Skeletal muscle tissue (tissue), 4 donors: Measurements from ENCODE around the gene RANGRF. TPM values are rescaled to one million over a fixed set of nuclear protein-coding genes. Genes with fewer than 3 reads are reported as not detected.

Experiments
- H3K27ac ChIP-seq: one replicate; pipeline ENCODE4 v1.7.0; 2013; ENCODE audit warnings: mild to moderate bottlenecking, low read depth, low read length, inconsistent platforms
- H3K27me3 ChIP-seq, 3 donors: one replicate each; pipeline ENCODE4 v1.7.0; 2013; ENCODE audit warnings: low read length in 3 of 3; ENCODE audit not compliant: control insufficient read depth in 3 of 3, insufficient read depth in 3 of 3
- H3K36me3 ChIP-seq, 3 donors: one replicate each; pipeline ENCODE4 v1.7.0; 2013; ENCODE audit warnings: low read length in 3 of 3; ENCODE audit not compliant: control insufficient read depth in 3 of 3, insufficient read depth in 3 of 3
- H3K4me1 ChIP-seq, 3 donors: one replicate each; pipeline ENCODE4 v1.7.0; 2013; ENCODE audit warnings: low read length in 3 of 3, mild to moderate bottlenecking in 3 of 3; ENCODE audit not compliant: control insufficient read depth in 3 of 3, insufficient read depth in 3 of 3
- H3K4me3 ChIP-seq, 3 donors: one replicate each; pipeline ENCODE4 v1.7.0; 2013; ENCODE audit warnings: low read length in 3 of 3
- H3K9ac ChIP-seq, 3 donors: one replicate each; pipeline ENCODE4 v1.7.0; 2013; ENCODE audit warnings: low read length in 3 of 3, mild to moderate bottlenecking in 3 of 3, moderate library complexity in 2 of 3, low read depth in 1 of 3
- H3K9me3 ChIP-seq, 3 donors: one replicate each; pipeline ENCODE4 v1.7.0; 2013; ENCODE audit warnings: low read length in 3 of 3; ENCODE audit not compliant: control insufficient read depth in 3 of 3
- total RNA-seq: library from RNA; depleted of rRNA; stranded (reverse); fragments of >200 nt; gene quantifications from one replicate; pipeline ENCODE4 v1.2.3, GENCODE V29; 2014
- donor health status: Osteomylitis.

Gene RANGRF
- total RNA-seq, 1 donor from 2014 or later, result 6.8 TPM

DNA sequence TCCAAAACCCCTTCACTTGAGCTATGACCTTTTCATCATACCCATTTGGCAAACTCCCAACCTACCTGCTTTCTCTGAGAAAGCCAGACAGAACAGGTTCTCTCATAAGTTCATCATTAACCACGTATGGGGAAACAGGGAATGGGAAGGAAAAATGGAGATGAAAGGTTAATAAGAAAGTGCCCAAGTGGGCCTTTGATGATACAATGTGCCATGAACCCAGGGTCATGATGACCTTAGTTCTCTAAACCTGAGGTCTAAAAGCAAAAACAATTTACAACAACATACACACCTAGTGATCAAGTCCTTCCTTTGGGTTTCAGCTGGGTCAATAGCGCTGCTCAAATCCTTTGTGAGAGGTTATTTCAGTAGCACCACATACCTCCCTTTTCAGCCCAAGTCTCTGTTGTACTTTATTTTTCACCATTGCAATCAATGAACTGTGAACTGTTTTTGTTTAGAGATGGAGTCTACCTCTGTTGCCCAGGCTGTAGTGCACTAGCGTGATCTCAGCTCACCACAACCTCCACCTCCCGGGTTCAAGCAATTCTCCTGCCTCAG, 14.5 kb upstream of the RANGRF start:
- peaks cover 0 to 3% (median 0%) of the 10 kb centered on the region in 3 donors for H3K27me3 ChIP-seq
- no peak overlapping the region for H3K27ac ChIP-seq
- no peaks in the 10 kb centered on the region for H3K9me3 ChIP-seq
- H3K36me3 ChIP-seq, result peaks cover 3 to 12% (median 9%) of the 10 kb centered on the region in 3 donors
- H3K9ac ChIP-seq, result no peak overlapping the region
- H3K4me3 ChIP-seq, result no peak overlapping the region
- no peaks in the 10 kb centered on the region for H3K4me1 ChIP-seq

DNA sequence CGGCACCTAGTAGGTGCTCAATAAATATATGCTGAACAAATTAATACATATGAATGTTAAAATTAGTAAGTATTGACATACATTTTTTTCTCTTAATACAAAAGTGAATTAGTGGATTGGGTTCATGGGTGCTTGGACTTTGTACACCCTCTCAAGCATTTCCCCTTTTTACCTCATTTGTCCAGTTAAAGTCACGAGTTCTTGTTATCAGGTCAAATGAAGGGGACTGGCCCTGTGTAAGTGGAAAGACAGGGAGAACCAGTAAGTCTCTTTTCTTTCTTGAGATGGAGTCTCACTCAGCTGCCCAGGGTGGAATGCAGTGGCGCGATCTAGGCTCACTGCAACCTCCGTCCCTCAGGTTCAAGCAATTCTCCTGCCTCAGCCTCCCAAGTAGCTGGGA, 13.7 kb upstream of the RANGRF start:
- H3K9ac ChIP-seq, result no peak overlapping the region
- peaks cover 3 to 7% (median 4%) of the 10 kb centered on the region in 3 donors for H3K36me3 ChIP-seq
- no peaks in the 10 kb centered on the region for H3K9me3 ChIP-seq
- no peak overlapping the region for H3K27ac ChIP-seq
- no peak overlapping the region for H3K4me3 ChIP-seq
- H3K4me1 ChIP-seq, result no peaks in the 10 kb centered on the region
- peaks cover 0 to 3% (median 0%) of the 10 kb centered on the region in 3 donors for H3K27me3 ChIP-seq

DNA sequence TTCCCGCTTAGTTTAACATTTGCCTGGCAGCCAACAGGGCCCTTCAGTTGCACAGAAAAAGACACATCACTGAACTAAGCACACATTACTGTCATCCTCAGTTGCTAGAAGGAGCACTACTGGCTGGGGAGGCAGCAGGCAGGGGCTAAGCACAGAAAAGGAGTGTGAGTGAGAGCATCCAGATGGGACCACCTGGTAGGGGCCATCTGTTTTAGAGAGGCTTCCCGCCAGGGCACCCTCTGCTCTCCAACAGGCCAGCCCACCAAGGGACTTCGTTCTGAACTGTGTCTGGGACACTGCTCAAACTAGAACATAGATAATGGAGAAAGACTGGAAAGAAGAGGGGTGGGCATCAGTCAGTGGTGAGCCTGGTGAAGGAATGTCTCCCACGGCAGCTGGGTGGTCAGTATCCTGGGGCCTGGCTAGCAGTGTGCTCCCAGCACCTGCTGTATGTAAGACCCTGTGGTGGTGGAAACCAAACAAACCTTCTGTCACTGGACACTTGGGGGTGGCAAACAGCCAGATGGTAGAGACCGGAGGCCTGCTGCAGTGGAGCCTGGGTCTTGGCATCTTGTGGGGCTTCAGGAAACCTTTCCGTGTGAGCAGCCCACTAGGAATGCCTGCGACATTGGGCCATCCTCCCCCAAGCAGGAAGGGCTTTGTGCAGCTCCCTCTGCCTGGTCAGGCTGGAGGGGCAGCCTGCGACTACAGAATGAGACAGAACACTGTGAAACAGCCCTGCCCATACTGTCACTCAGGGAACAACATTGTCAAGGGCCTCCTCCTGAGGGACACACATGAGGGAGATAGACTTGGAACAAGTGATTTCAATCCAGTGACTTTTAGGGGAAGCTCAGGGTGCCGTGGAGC, 12.8 kb upstream of the RANGRF start:
- Histone ChIP-seq H3K4me1 (no peaks in the 10 kb centered on the region), H3K27ac (no peak overlapping the region), H3K9me3 (no peaks in the 10 kb centered on the region), H3K9ac (no peak overlapping the region), H3K36me3 (peaks cover 0 to 2% (median under 1%) of the 10 kb centered on the region in 3 donors), H3K27me3 (peaks cover 0 to 3% (median 0%) of the 10 kb centered on the region in 3 donors), H3K4me3 (no peak overlapping the region)

DNA sequence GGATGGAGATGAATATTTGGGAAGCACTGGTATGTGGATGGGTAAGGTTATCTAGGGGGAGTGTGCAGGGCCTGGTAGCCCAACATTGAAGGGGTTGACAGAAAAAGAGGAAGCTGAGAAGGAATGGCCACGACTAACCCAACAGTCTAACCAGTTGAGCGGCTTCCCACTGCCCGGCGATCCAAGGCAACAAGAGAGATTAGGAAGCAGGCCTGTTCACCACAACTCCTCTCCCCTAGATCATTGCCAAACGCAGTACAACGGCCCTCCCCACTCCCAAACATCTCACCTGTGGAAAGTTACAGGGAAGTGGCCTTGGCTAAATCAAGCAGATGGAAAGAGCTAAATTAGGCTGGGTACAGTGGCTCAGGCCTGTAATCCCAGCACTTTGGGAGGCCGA, 11.2 kb upstream of the RANGRF start:
- Histone ChIP-seq H3K4me1 (no peaks in the 10 kb centered on the region), H3K27me3 (peaks cover 0 to 3% (median 0%) of the 10 kb centered on the region in 3 donors), H3K4me3 (no peak overlapping the region), H3K27ac (no peak overlapping the region), H3K36me3 (no peaks in the 10 kb centered on the region), H3K9me3 (no peaks in the 10 kb centered on the region), H3K9ac (no peak overlapping the region)

DNA sequence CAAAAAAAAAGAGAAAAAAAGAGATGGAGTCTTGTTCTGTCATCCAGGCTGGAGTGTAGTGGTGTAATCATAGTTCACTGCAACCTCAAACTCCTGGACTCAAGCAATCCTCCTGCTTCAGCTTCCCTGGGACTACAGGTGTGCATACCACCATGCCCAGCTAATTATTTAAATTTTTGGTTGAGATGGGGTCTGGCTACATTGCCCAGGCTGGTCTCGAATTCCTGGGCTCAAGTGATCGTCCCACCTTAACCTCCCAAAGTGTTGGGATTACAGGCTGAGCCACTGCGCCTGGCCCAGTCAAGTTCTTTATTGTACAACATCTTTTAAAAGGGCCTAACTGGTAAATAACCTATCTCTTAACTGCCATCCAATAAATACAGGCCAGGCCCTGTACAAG, 6.1 kb upstream of the RANGRF start:
- H3K9me3 ChIP-seq, result no peaks in the 10 kb centered on the region

DNA sequence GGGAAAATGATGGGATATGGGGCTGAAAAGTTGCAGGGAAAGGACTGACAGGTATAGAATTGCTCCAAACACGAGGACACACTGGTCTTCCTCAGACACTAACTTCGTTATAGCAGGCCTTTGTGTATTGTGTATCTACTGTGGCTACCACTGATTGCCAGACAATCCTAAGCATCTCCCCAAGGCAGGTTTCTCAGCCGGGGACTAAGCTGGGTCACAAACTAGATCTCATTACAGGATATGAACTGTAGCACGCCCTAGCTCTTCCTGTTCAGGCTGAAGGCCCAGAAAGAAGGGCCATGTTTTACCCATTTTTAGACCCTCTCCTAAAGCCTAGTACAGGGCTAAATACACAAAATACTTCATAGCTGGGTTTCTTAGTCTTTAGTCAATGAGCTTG, 5.1 kb upstream of the RANGRF start:
- Histone ChIP-seq H3K27ac (no peak overlapping the region), H3K36me3 (no peaks in the 10 kb centered on the region), H3K27me3 (no peaks in the 10 kb centered on the region), H3K9me3 (no peaks in the 10 kb centered on the region), H3K4me3 (no peak overlapping the region), H3K9ac (no peak overlapping the region), H3K4me1 (peaks cover 13 to 19% (median 13%) of the 10 kb centered on the region in 3 donors)

More for the DNA sequence above, 6.1 kb upstream of the RANGRF start:
- peaks cover 7 to 11% (median 8%) of the 10 kb centered on the region in 3 donors for H3K4me1 ChIP-seq
- no peaks in the 10 kb centered on the region for H3K36me3 ChIP-seq
- H3K9ac ChIP-seq, result no peak overlapping the region
- H3K4me3 ChIP-seq, result no peak overlapping the region
- no peak overlapping the region for H3K27ac ChIP-seq
- peaks cover 0 to 1% (median 0%) of the 10 kb centered on the region in 3 donors for H3K27me3 ChIP-seq

DNA sequence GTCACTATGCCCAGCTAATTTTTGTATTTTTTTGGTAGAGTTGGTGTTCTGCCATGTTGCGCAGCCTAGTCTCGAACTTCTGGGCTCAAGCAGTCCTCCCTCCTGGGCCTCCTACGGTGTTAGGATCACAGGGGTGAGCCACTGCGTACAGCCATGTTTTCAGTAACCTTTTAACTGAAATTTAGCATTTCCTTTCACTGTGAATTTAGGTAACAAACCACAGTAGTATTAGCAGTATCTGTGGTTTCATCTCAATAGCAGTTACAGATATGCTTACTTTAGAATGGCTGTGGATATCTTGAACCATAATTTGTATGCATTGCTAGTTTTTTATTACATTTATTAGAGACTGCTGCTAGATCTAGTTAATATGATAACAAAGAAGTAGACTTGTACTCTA, 4.3 kb upstream of the RANGRF start:
- Histone ChIP-seq H3K27ac (no peak overlapping the region), H3K4me1 (peaks cover 15 to 23% (median 15%) of the 10 kb centered on the region in 3 donors), H3K4me3 (no peak overlapping the region), H3K27me3 (no peaks in the 10 kb centered on the region), H3K9ac (no peak overlapping the region), H3K36me3 (no peaks in the 10 kb centered on the region), H3K9me3 (no peaks in the 10 kb centered on the region)

DNA sequence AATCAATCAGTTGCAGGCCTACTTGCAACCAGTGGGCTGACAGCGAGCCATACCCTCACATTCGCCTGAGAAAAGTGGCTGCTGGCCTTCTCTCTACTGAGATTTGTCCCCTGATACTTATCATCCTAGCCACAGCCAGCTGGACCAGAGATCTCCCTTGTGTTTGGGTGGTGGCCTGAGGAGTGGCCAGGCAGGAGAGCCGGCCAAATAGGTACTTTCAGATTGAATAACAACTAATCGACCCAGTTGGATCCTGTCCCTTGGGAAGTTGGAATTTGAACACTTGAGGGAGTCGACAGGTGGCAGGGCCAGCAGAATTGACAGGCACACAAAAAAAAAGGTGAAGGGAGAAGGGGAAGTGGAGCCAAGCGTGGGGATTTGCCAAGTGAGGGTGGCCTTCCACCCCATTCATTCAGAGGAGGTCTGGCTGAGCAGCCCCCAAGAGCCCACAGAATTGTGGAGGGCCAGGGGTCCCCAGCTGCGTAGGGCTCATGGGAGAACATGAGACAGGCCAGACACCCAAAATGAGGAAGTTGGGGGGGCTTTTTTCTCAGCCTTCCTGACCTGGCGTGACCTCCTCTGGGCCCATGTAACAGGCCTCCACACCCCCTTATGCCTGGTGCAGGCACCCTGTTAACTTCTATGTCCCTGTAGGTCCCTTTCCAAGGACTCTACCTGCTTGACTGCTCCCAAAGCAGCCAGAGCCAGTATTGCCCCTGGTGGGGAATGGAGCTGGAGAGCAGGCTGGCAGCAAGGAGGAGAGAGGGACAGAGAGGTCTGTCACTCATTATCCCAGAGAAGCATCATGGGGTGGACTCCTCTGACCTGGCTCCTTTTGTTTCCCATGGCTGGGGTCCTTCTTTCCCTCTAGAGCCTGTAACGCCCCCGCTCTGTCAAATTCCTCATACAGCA, 2.9 kb upstream of the RANGRF start:
- peak overlapping the region in 2 of 3 donors; percentile 12 to 35 for H3K9ac ChIP-seq
- H3K27me3 ChIP-seq, result no peaks in the 10 kb centered on the region
- peaks cover 0 to 3% (median 0%) of the 10 kb centered on the region in 3 donors for H3K36me3 ChIP-seq
- no peak overlapping the region for H3K4me3 ChIP-seq
- no peak overlapping the region for H3K27ac ChIP-seq
- H3K4me1 ChIP-seq, result peaks cover 20 to 29% (median 22%) of the 10 kb centered on the region in 3 donors
- H3K9me3 ChIP-seq, result no peaks in the 10 kb centered on the region

DNA sequence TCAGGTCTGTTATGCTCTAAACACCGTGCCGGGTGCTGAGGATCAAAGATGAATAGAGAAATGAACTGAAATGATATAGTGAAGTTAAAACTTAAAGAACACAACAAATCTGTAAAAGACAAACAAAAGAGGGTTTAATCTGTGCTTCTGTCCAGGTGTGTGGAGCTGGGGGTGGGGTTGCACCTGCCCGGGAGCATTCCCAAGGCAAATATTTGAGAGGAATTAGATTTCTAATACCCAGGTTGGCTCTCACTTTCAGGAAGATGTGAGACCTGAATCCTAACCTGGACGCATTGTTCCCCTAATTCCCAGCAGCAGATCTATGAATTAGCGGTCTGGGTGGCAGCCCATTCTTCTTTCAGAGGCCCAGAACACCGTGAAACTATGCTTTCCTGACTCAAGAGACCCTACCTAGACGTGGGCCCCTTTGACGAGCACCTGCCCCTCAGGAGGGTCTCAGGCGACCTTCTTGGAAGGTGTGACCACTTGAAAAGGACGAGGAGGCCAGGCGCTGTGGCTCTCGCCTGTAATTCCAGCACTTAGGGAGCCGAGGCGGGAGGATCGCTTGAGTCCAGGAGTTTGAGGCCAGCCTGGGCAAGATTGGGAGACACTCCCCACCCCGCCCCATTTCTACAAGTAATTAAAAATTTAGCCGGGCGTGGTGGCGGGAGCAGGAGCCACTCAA, 677 bp upstream of the RANGRF start:
- Histone ChIP-seq H3K27ac (peak overlapping the region; percentile 93), H3K27me3 (no peaks in the 10 kb centered on the region), H3K36me3 (peaks cover 0 to 3% (median 2%) of the 10 kb centered on the region in 3 donors), H3K9me3 (no peaks in the 10 kb centered on the region), H3K4me1 (peaks cover 20 to 29% (median 22%) of the 10 kb centered on the region in 3 donors), H3K4me3 (peak overlapping the region; percentile 79 to 95 (median 93)), H3K9ac (peak overlapping the region; percentile 95)
